ENCODE measurements around the gene PF4V1. TPM values are rescaled to one million over a fixed set of nuclear protein-coding genes. Genes with fewer than 3 reads are reported as not detected.

Gene PF4V1
- total and polyA plus RNA-seq, 5 donors from 2014 or later: 3.0 TPM; not detected in 4

DNA sequence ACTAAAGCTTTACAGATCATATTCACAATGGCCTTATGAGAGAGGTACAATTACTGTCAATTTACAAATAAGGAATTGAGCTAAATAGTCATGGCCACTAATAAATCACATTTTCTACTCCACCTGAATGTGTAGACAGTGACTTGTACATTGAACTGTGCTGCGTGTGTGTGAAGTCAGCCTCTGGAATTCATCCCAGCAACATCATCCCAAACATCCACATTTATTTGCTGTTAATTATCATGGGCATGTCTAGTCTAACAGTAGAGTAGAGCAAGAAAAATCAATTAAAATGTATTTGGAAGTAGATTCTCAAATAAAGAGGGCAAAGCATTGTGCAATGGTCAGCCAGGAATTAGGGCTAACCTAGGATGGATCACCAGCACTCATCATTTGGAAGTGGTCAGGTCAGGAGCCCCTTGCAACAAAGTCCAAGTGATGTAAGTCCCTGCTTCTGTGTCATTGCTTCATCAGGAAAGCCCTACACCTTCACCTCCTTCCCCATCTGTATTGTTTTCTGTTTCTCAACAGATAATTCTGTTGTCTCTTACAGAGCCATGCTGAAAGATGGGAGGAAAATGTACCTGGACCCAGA lies 4.8 kb upstream of the PF4V1 start:
- H3K9me3 Mint-ChIP-seq: peaks cover 0 to 3% (median 0%) of the 10 kb centered on the region in 7 donors
- H3K27me3 Mint-ChIP-seq: no peaks in the 10 kb centered on the region
- no peak overlapping the region for H3K27ac Mint-ChIP-seq
- H3K36me3 Mint-ChIP-seq: no peaks in the 10 kb centered on the region
- H3K27ac ChIP-seq (ENCODE audit: insufficient read depth, low read length, poor library complexity, severe bottlenecking): no peak overlapping the region
- no peak for ATAC-seq (ENCODE audit: low read depth in 2 of 2)
- H3K4me1 Mint-ChIP-seq: no peaks in the 10 kb centered on the region
- no peak for DNase-seq
- H3K4me3 ChIP-seq (ENCODE audit: low read depth, low read length): no peak overlapping the region
- H3K4me3 Mint-ChIP-seq: no peak overlapping the region
- H3K36me3 ChIP-seq (ENCODE audit: control insufficient read depth, insufficient read depth, low read length): no peaks in the 10 kb centered on the region
- H3K27me3 ChIP-seq (ENCODE audit: control insufficient read depth, insufficient read depth, low read length): no peaks in the 10 kb centered on the region
- H3K4me1 ChIP-seq (ENCODE audit: control insufficient read depth, insufficient read depth, low read length, poor library complexity, severe bottlenecking): no peaks in the 10 kb centered on the region
- H3K9me3 ChIP-seq (ENCODE audit: control insufficient read depth in 2 of 2, low read length in 2 of 2): no peaks in the 10 kb centered on the region

DNA sequence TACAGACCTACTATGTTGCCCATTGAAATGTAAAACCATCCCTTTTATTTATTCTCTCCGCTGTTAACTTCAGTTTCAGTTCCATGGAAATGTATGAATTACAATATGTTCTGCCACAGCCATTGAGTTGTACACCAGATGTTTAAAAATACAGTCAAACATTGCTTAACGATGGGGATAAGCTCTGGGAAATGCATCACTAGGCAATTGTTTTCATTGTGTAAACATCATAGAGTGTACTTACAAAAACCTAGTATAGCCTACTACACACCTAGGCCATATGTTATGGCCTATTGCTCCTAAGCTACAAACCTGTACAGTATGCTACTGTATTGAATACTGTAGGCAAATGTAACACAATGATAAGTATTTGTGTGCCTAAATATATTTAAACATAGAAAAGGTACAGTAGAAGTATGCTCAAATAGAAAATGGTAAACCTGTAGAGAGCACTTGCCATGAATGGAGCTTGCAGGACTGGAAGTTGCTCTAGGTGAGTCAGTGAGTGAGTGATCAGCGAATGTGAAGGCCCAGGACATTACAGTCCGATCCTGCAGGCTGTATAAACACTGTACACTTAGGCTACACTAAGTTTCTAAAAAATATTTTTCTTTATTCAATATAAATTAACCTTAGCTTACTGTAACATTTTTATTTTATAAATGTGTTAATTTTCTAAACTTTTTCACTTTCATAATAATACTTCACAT lies 2.7 kb upstream of the PF4V1 start:
- Mint-ChIP-seq H3K27ac (no peak overlapping the region), H3K27me3 (no peaks in the 10 kb centered on the region), H3K9me3 (peaks cover 0 to 3% (median 0%) of the 10 kb centered on the region in 7 donors), H3K36me3 (no peaks in the 10 kb centered on the region), H3K4me3 (no peak overlapping the region), H3K4me1 (peaks cover 0 to 2% (median 0%) of the 10 kb centered on the region in 4 donors)
- H3K27ac ChIP-seq (ENCODE audit: insufficient read depth, low read length, poor library complexity, severe bottlenecking): no peak overlapping the region
- ATAC-seq (ENCODE audit: low read depth in 2 of 2) (no peak), DNase-seq (no peak)
- no peaks in the 10 kb centered on the region for H3K4me1 ChIP-seq (ENCODE audit: control insufficient read depth, insufficient read depth, low read length, poor library complexity, severe bottlenecking)
- no peak overlapping the region for H3K4me3 ChIP-seq (ENCODE audit: low read depth, low read length)
- no peaks in the 10 kb centered on the region for H3K27me3 ChIP-seq (ENCODE audit: control insufficient read depth, insufficient read depth, low read length)
- no peaks in the 10 kb centered on the region for H3K9me3 ChIP-seq (ENCODE audit: control insufficient read depth in 2 of 2, low read length in 2 of 2)
- no peaks in the 10 kb centered on the region for H3K36me3 ChIP-seq (ENCODE audit: control insufficient read depth, insufficient read depth, low read length)

DNA sequence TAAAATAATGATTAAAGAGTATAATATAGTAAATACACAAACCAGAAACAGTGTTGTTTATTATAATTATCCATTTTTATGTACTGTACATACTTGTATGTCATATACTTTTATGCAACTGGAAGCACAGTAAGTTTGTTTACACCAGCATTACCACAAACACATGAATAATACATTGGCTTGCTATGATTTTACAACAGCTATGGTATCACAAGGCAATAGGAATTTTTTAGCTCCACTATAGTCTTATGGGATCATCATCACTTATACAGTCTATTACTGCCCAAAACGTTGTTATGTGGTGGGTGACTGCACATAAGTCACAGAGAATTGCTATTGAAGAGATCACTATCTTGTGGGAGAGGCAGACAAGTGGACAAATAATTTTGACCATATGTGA lies 1.8 kb upstream of the PF4V1 start:
- Histone ChIP-seq H3K27me3 (ENCODE audit: control insufficient read depth, insufficient read depth, low read length) (no peaks in the 10 kb centered on the region), H3K9me3 (ENCODE audit: control insufficient read depth in 2 of 2, low read length in 2 of 2) (no peaks in the 10 kb centered on the region), H3K27ac (ENCODE audit: insufficient read depth, low read length, poor library complexity, severe bottlenecking) (no peak overlapping the region), H3K4me3 (ENCODE audit: low read depth, low read length) (no peak overlapping the region), H3K36me3 (ENCODE audit: control insufficient read depth, insufficient read depth, low read length) (no peaks in the 10 kb centered on the region), H3K4me1 (ENCODE audit: control insufficient read depth, insufficient read depth, low read length, poor library complexity, severe bottlenecking) (no peaks in the 10 kb centered on the region)
- DNase-seq: no peak
- Mint-ChIP-seq H3K27ac (no peak overlapping the region), H3K4me3 (no peak overlapping the region), H3K36me3 (no peaks in the 10 kb centered on the region), H3K4me1 (peaks cover 0 to 2% (median 0%) of the 10 kb centered on the region in 4 donors), H3K9me3 (peaks cover 0 to 3% (median 0%) of the 10 kb centered on the region in 7 donors), H3K27me3 (no peaks in the 10 kb centered on the region)
- no peak for ATAC-seq (ENCODE audit: low read depth in 2 of 2)

DNA sequence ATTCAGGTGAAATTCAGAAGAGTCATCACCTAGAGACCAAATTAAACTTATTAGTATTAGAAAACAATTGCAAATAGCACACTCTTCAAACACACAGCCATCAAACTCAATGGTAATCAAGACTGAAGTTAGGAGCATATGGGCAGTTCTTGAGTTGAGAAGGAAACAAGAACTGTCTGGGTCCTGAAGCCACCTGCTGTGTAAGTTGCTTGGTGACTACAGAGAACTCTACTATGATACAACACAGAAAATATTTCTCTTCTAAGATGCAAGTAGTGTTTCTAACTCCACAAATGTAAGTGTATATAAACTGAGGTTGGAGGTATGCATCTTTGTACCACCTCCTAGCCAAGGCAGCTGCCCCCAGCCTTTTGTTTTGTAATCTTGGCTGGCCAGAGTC lies 325 bp upstream of the PF4V1 start:
- Histone ChIP-seq H3K4me3 (ENCODE audit: low read depth, low read length) (no peak overlapping the region), H3K27ac (ENCODE audit: insufficient read depth, low read length, poor library complexity, severe bottlenecking) (no peak overlapping the region), H3K9me3 (ENCODE audit: control insufficient read depth in 2 of 2, low read length in 2 of 2) (no peaks in the 10 kb centered on the region), H3K4me1 (ENCODE audit: control insufficient read depth, insufficient read depth, low read length, poor library complexity, severe bottlenecking) (no peaks in the 10 kb centered on the region), H3K27me3 (ENCODE audit: control insufficient read depth, insufficient read depth, low read length) (no peaks in the 10 kb centered on the region), H3K36me3 (ENCODE audit: control insufficient read depth, insufficient read depth, low read length) (no peaks in the 10 kb centered on the region)
- DNase-seq: no peak
- H3K27ac Mint-ChIP-seq: no peak overlapping the region
- H3K9me3 Mint-ChIP-seq: peaks cover 0 to 3% (median 0%) of the 10 kb centered on the region in 7 donors
- no peaks in the 10 kb centered on the region for H3K36me3 Mint-ChIP-seq
- no peak for ATAC-seq (ENCODE audit: low read depth in 2 of 2)
- no peak overlapping the region for H3K4me3 Mint-ChIP-seq
- no peaks in the 10 kb centered on the region for H3K27me3 Mint-ChIP-seq
- peaks cover 0 to 2% (median 0%) of the 10 kb centered on the region in 4 donors for H3K4me1 Mint-ChIP-seq

DNA sequence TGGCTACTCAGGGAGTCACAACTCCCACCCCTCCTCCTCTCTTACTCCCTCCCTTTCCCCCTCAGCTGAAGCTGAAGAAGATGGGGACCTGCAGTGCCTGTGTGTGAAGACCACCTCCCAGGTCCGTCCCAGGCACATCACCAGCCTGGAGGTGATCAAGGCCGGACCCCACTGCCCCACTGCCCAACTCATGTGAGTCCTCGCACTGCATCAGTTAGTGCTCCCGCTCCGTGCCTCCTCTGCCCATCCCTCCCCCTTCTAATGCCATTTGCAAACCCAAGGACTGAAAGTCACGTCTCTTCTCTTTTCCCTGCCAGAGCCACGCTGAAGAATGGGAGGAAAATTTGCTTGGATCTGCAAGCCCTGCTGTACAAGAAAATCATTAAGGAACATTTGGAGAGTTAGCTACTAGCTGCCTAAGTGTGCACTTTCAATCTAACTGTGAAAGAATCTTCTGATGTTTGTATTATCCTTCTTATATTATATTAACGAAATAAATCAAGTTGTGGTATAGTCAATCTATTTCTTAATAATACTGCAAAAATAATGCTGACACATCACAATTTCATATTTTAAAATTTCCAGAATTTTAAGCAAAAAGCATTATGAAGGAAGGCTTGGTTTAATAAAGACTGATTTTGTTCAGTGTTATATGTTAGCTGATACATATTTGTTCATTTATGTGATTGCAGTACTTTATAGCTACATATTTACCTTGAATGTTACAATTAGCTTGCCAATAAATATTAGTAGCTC lies 800 bp downstream of the PF4V1 start:
- no peaks in the 10 kb centered on the region for H3K4me1 ChIP-seq (ENCODE audit: control insufficient read depth, insufficient read depth, low read length, poor library complexity, severe bottlenecking)
- no peaks in the 10 kb centered on the region for H3K27me3 Mint-ChIP-seq
- ATAC-seq (ENCODE audit: low read depth in 2 of 2): no peak
- peak overlapping the region in 1 of 4 donors; percentile 38 for H3K4me3 Mint-ChIP-seq
- no peaks in the 10 kb centered on the region for H3K36me3 Mint-ChIP-seq
- no peak overlapping the region for H3K27ac Mint-ChIP-seq
- no peak overlapping the region for H3K4me3 ChIP-seq (ENCODE audit: low read depth, low read length)
- peaks cover 0 to 2% (median 0%) of the 10 kb centered on the region in 4 donors for H3K4me1 Mint-ChIP-seq
- H3K27me3 ChIP-seq (ENCODE audit: control insufficient read depth, insufficient read depth, low read length): no peaks in the 10 kb centered on the region
- no peaks in the 10 kb centered on the region for H3K36me3 ChIP-seq (ENCODE audit: control insufficient read depth, insufficient read depth, low read length)
- H3K27ac ChIP-seq (ENCODE audit: insufficient read depth, low read length, poor library complexity, severe bottlenecking): no peak overlapping the region
- H3K9me3 Mint-ChIP-seq: peaks cover 0 to 3% (median 0%) of the 10 kb centered on the region in 7 donors
- DNase-seq: no peak
- H3K9me3 ChIP-seq (ENCODE audit: control insufficient read depth in 2 of 2, low read length in 2 of 2): no peaks in the 10 kb centered on the region

DNA sequence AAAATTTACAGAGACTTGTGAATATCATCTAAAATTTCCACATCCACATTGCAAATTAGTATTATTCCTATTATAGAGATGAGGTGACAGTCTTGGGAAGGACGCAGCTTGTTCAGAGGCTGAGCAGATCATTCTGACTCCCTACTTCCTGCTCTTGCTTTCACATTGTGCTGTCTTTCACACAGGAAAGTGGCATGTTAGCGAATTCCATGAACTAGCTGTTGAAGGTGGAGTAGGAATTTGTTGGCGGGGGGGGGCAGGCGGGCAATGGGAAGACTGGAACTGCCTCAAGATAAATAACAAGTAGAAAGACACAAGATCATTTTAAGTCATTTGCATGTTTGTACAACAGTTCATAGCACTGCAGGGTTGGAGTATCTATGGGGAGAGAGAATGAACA lies 2.3 kb downstream of the PF4V1 start:
- H3K36me3 Mint-ChIP-seq: no peaks in the 10 kb centered on the region
- no peak overlapping the region for H3K4me3 Mint-ChIP-seq
- peaks cover 0 to 2% (median 0%) of the 10 kb centered on the region in 4 donors for H3K4me1 Mint-ChIP-seq
- no peaks in the 10 kb centered on the region for H3K27me3 Mint-ChIP-seq
- no peak overlapping the region for H3K4me3 ChIP-seq (ENCODE audit: low read depth, low read length)
- H3K9me3 Mint-ChIP-seq: peaks cover 0 to 3% (median 0%) of the 10 kb centered on the region in 7 donors
- no peak for ATAC-seq (ENCODE audit: low read depth in 2 of 2)
- H3K27me3 ChIP-seq (ENCODE audit: control insufficient read depth, insufficient read depth, low read length): no peaks in the 10 kb centered on the region
- no peaks in the 10 kb centered on the region for H3K4me1 ChIP-seq (ENCODE audit: control insufficient read depth, insufficient read depth, low read length, poor library complexity, severe bottlenecking)
- no peaks in the 10 kb centered on the region for H3K9me3 ChIP-seq (ENCODE audit: control insufficient read depth in 2 of 2, low read length in 2 of 2)
- no peak overlapping the region for H3K27ac Mint-ChIP-seq
- H3K27ac ChIP-seq (ENCODE audit: insufficient read depth, low read length, poor library complexity, severe bottlenecking): no peak overlapping the region
- H3K36me3 ChIP-seq (ENCODE audit: control insufficient read depth, insufficient read depth, low read length): no peaks in the 10 kb centered on the region
- DNase-seq: no peak

DNA sequence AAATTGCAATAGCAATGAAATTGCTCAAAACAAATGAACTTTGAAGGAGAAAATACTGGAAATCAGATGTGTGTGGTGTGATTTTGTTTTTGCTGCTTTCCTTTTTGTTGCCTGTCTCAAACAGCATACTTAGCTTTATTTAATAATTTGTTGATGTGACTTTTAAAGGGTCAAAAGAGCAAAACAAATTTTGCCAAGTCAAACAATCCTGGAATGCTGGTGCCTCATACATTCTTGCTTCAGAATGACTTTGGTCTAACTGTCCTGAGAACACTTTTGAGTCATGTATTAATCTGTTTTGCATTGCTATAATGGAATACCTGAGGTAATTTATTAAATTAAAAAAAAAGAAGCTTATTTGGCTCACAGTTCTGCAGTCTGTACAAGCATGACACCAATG lies 3.4 kb downstream of the PF4V1 start:
- DNase-seq: no peak
- no peaks in the 10 kb centered on the region for H3K27me3 ChIP-seq (ENCODE audit: control insufficient read depth, insufficient read depth, low read length)
- H3K27ac ChIP-seq (ENCODE audit: insufficient read depth, low read length, poor library complexity, severe bottlenecking): no peak overlapping the region
- no peak overlapping the region for H3K4me3 ChIP-seq (ENCODE audit: low read depth, low read length)
- Mint-ChIP-seq H3K27ac (no peak overlapping the region), H3K36me3 (no peaks in the 10 kb centered on the region), H3K27me3 (no peaks in the 10 kb centered on the region), H3K4me3 (no peak overlapping the region), H3K9me3 (peaks cover 0 to 3% (median 0%) of the 10 kb centered on the region in 7 donors), H3K4me1 (peaks cover 0 to 2% (median 0%) of the 10 kb centered on the region in 4 donors)
- no peaks in the 10 kb centered on the region for H3K9me3 ChIP-seq (ENCODE audit: control insufficient read depth in 2 of 2, low read length in 2 of 2)
- no peaks in the 10 kb centered on the region for H3K4me1 ChIP-seq (ENCODE audit: control insufficient read depth, insufficient read depth, low read length, poor library complexity, severe bottlenecking)
- H3K36me3 ChIP-seq (ENCODE audit: control insufficient read depth, insufficient read depth, low read length): no peaks in the 10 kb centered on the region
- no peak for ATAC-seq (ENCODE audit: low read depth in 2 of 2)

All from CD4-positive, CD25-positive, alpha-beta regulatory T cell (primary cell).